Measurements from ENCODE around the gene KLHL30.

Gene KLHL30

DNA sequence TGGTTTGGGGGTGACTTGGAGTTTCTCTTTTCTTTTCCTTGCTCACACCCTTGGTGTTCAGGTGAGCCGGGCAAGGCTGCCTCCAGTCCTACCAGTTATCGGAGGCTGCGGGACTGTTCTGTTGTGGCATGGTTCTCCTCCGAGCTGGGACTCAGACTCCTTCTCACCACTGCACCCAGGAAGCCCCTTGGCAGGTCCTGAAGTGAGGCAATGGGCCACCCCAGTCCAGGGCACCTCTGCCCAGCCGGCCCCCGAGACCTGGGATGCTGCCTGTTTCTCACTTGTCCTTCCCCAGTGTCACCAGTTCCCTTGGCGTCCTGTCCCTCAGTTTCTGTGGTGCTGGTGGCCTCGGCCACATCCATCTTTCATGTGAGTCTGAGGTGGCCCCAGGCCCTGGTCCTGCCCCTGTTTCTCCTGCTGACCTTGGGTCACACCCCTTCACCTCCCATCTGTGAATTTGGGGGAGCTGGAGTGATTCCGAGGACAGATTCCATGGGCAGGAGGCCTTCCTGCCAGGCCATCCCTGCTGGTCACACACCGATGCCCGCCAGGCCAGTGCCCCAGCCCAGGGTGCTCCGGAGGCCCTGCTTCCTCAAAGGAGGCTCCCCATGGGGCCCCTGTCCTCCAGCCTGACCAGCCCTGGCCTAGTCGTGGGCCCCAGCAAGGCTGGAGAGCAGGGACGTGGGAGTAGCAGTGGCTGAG, 6.6 kb upstream of the KLHL30 start:
- TF ChIP-seq, protein P1, sequence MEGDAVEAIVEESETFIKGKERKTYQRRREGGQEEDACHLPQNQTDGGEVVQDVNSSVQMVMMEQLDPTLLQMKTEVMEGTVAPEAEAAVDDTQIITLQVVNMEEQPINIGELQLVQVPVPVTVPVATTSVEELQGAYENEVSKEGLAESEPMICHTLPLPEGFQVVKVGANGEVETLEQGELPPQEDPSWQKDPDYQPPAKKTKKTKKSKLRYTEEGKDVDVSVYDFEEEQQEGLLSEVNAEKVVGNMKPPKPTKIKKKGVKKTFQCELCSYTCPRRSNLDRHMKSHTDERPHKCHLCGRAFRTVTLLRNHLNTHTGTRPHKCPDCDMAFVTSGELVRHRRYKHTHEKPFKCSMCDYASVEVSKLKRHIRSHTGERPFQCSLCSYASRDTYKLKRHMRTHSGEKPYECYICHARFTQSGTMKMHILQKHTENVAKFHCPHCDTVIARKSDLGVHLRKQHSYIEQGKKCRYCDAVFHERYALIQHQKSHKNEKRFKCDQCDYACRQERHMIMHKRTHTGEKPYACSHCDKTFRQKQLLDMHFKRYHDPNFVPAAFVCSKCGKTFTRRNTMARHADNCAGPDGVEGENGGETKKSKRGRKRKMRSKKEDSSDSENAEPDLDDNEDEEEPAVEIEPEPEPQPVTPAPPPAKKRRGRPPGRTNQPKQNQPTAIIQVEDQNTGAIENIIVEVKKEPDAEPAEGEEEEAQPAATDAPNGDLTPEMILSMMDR (IDR thresholded peaks at IDR 0.05) = no peak
- H3K9me3 Mint-ChIP-seq = no peaks in the 10 kb centered on the region
- H3K27me3 Mint-ChIP-seq (ENCODE audit: low read depth, poor library complexity) = peaks cover 4% of the 10 kb centered on the region
- peaks cover 30% of the 10 kb centered on the region for H3K4me1 Mint-ChIP-seq
- H3K4me3 Mint-ChIP-seq = no peak overlapping the region
- no peak for DNase-seq
- H3K36me3 Mint-ChIP-seq (ENCODE audit: low read depth) = no peaks in the 10 kb centered on the region
- H3K27ac Mint-ChIP-seq = no peak overlapping the region

DNA sequence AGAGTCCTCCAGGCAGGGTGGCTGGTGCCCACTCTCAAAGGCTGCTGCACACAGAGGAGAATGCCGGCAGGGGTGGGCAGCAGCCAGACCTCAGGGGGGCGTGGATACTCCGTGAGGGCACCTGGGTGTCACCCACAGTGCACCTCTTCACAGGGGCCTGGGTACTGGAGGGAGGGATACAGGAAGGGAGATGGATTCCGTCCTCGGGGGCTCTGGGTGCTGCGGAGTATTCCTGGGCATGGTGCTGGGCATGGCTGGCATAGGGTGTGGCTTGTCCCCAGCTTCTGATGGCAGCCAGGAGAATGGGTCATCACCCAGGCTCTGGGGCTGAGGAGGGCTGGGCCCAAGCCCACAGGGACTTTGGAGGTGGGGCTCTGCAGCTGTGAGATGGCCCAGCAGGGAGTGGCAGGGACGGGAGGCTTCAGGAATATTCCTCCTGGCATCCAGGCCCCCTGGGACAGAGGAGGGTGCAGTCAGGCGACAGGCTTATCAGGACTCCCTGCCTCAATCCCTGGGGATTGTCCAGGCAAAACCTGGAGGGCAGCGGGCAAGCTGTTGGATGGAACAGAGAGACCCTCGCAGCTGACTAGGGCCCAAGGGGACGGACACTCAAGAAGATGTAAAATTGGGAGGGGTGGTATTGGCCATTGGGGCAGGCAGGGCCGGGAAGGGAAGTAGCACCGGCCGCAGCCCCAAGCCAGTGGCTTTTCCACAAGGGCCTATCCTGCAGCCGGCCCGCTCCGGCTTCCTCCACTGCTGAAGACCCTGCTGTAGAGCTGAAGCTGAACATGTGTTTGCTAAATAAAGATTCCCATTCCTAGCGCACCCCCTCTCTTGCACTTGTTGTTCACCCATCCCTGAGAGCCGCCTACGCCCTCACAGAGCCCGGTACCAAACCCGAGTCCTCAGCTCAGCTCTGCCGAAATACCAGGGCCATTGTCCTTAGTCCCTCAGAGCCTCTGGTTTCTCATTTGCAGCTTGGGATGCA, 5.7 kb upstream of the KLHL30 start:
- H3K27me3 Mint-ChIP-seq (ENCODE audit: low read depth, poor library complexity) = peaks cover 4% of the 10 kb centered on the region
- H3K4me3 Mint-ChIP-seq = no peak overlapping the region
- H3K4me1 Mint-ChIP-seq = peaks cover 29% of the 10 kb centered on the region
- no peaks in the 10 kb centered on the region for H3K36me3 Mint-ChIP-seq (ENCODE audit: low read depth)
- DNase-seq = no peak
- TF ChIP-seq, protein P1 (IDR thresholded peaks at IDR 0.05) = no peak
- H3K9me3 Mint-ChIP-seq = no peaks in the 10 kb centered on the region
- no peak overlapping the region for H3K27ac Mint-ChIP-seq

DNA sequence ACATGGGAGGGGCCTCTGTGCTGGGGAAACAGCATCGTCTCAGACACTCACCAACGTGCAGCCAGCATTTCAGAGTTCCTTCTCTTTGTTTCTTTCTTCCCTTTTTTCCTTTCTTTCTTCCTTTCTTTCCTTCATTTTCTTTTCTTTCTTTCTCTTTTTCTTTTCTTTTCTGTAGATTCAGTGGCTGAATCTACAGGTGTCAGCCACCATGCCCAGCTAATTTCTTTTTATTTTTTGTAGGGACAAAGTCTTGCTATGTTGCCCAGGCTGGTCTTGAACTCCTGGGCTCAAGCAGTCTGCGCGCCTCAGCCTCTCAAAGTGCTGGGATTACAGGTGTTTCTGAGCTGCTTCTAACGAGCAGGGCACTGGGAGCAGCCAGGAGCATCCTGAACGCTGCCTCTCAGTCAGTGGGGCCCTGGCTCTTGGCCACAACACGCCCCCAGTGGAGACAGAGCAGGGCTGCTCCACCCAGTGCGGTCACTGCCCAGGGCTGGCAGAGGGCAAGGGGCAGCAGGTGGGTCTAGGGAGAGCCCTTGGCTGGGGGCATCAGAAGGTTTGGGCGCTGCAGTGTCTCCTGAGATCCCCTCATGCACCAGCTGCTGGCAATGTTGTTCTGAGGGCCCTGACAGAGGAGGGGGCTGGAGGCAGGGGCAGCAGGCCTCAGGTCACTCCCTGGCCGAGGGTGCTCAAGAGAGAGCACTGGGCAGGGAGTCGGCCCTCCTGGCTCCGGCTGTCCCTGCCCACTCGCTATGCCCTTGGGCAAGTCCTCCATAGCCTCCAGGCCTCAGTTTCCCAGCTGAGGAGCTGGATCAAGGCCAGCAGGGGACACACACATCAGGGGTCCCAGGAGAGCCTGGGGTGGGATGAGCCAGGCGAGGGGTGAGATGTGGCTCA, 4.7 kb upstream of the KLHL30 start:
- Mint-ChIP-seq H3K4me3 (no peak overlapping the region), H3K9me3 (no peaks in the 10 kb centered on the region), H3K27ac (peak overlapping the region; percentile 70), H3K4me1 (peaks cover 34% of the 10 kb centered on the region), H3K27me3 (ENCODE audit: low read depth, poor library complexity) (peaks cover 4% of the 10 kb centered on the region), H3K36me3 (ENCODE audit: low read depth) (no peaks in the 10 kb centered on the region)
- DNase-seq = no peak
- TF ChIP-seq, protein P1 (IDR thresholded peaks at IDR 0.05) = no peak

DNA sequence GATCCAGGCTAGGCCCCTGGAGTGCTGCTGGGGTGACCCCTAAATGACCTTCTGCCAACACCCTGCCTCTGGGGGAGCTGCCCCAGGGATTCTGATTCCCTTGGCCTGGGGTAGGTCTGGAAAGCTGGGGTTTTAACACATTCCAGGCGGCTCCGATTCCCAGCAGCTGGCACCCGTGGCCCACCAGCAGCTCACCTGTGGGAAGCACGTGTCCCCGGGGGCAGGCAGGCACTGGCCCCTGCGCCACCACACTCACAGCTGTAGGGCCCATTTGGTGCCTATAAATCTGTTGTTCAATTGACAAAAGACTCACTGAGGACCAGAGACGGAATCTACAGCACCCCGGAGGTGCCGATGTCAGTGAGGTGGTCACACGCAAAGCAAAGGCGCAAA, 4.1 kb upstream of the KLHL30 start:
- H3K4me3 Mint-ChIP-seq = no peak overlapping the region
- no peaks in the 10 kb centered on the region for H3K36me3 Mint-ChIP-seq (ENCODE audit: low read depth)
- TF ChIP-seq, protein P1 (IDR thresholded peaks at IDR 0.05) = no peak
- peaks cover 4% of the 10 kb centered on the region for H3K27me3 Mint-ChIP-seq (ENCODE audit: low read depth, poor library complexity)
- no peak overlapping the region for H3K27ac Mint-ChIP-seq
- no peak for DNase-seq
- peaks cover 34% of the 10 kb centered on the region for H3K4me1 Mint-ChIP-seq
- no peaks in the 10 kb centered on the region for H3K9me3 Mint-ChIP-seq

DNA sequence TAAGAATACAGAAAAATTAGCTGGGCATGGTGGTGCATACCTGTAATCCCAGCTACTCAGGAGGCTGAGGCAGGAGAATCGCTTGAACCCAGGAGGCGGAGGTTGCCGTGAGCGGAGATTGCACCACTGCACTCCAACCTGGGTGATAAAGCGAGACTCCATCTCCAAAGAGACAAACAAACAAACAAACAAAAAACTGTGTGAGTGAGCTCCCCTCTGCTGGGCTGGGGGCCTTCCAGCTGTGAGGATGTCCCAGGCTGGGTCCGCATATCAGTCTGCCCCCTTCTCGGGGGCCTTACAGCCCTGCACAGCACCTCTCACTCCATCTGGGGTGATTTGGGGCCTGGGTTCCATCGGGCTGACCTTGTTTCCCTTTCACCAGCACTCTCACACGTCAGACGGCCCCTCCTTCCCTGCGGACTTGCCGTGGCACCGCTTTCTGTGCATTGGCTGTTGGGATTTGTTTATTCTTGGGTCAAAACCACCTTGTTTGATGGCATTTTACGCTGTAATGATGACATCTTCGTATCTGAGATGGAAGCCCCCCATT, 2.8 kb upstream of the KLHL30 start:
- DNase-seq = no peak
- Mint-ChIP-seq H3K36me3 (ENCODE audit: low read depth) (no peaks in the 10 kb centered on the region), H3K27me3 (ENCODE audit: low read depth, poor library complexity) (peaks cover 4% of the 10 kb centered on the region), H3K4me3 (no peak overlapping the region), H3K27ac (no peak overlapping the region), H3K9me3 (no peaks in the 10 kb centered on the region), H3K4me1 (peaks cover 38% of the 10 kb centered on the region)
- TF ChIP-seq, protein P1 (IDR thresholded peaks at IDR 0.05) = no peak
